ENCODE data around the gene PRODH2. TPM values are rescaled to one million over a fixed set of nuclear protein-coding genes. Genes with fewer than 3 reads are reported as not detected.
A peak's percentile ranks its signal among the peaks of the same experiment; 100 is the strongest.

Gene PRODH2
- total and polyA plus RNA-seq, 2 of the 13 experiments (the other 11 are each of a cell fraction or from before 2014, with no cell fraction given), result 86.7 to 118 TPM

DNA sequence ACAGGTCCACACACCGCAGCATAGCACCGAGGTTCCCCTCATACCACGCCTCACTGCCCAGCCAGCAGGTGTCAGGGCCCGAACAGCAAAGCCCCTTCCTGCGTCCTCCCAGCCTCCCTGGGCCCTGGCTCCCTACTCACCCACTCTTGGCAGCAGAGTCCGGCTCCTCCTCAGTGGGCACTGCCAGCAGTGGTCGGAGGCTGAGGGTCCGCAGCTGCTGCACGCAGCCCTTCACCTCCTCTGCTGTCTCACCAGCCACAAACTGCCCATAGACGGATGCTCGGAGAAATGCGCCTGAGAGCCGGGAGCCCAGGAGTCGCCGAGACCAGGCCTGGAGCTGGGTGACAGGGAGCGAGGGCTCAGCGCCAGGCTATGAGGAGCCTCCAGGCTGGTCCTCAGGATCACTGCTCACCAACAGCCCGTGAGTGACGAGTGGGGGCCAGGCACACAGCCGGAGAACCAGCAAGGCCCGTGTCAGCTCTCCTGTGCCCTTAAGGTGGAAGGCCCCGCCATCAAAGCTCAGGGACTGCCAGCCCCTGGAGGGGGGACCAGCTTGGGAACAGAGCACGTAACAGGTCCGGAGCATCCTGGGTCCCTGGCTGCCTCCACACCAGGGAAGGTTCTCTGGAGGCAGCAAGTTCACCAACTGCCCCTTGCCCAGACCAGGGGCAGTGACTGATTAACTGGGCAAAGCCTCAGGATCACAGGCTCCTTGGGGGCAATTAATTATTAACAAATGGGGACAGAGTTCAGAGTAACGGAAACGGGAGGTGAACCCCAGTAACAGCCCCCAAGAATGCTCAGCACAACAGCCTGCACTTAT, at the start of gene PRODH2 (continued):
- TF ChIP-seq MED8 (CRISPR knock-in tag; IDR thresholded peaks at IDR 0.05; ENCODE audit: insufficient replicate concordance) (no peak), HNF1A (IDR thresholded peaks at IDR 0.05; ENCODE audit: low read depth) (peak; percentile 98), HNF1A (CRISPR knock-in tag; IDR thresholded peaks at IDR 0.05; ENCODE audit: borderline replicate concordance) (peak; percentile 98), ZNF781 (CRISPR knock-in tag; IDR thresholded peaks at IDR 0.05; ENCODE audit: borderline replicate concordance, not compliant biosample characterization) (no peak), ZNF788 (CRISPR knock-in tag; IDR thresholded peaks at IDR 0.05; ENCODE audit: borderline replicate concordance) (peak; percentile 11; the same call in 1 of the 2 replicates), MTF2 (CRISPR knock-in tag; IDR thresholded peaks at IDR 0.05; ENCODE audit: borderline replicate concordance) (no peak), HMGA1 (CRISPR knock-in tag; conservative IDR thresholded peaks at IDR 0.05) (no peak), POLR2A (IDR thresholded peaks at IDR 0.05; ENCODE audit: insufficient read depth in 1 of 2, low read depth in 2 of 2, low read length in 2 of 2) (peak; percentile 94 to 99), SOX5 (CRISPR knock-in tag; IDR thresholded peaks at IDR 0.05; ENCODE audit: borderline replicate concordance) (peak; percentile 58; the same call in 1 of the 2 replicates), KAT8 (CRISPR knock-in tag; IDR thresholded peaks at IDR 0.05) (no peak), NR2F1 (CRISPR knock-in tag; IDR thresholded peaks at IDR 0.05) (no peak), NFYC (CRISPR knock-in tag; IDR thresholded peaks at IDR 0.05) (no peak), EZH2 (conservative IDR thresholded peaks at IDR 0.05; ENCODE audit: low read depth, low read length) (no peak), KLF6 (CRISPR knock-in tag; IDR thresholded peaks at IDR 0.05) (no peak; the same call in 1 of the 2 replicates), ZNF687 (CRISPR knock-in tag; IDR thresholded peaks at IDR 0.05) (peak; percentile 81; the same call in 1 of the 2 replicates), ZNF552 (CRISPR knock-in tag; IDR thresholded peaks at IDR 0.05; ENCODE audit: borderline replicate concordance) (no peak), MED13 (CRISPR knock-in tag; IDR thresholded peaks at IDR 0.05) (no peak), ZBTB7A (CRISPR knock-in tag; IDR thresholded peaks at IDR 0.05) (no peak)
- TF ChIP-seq, protein P1, sequence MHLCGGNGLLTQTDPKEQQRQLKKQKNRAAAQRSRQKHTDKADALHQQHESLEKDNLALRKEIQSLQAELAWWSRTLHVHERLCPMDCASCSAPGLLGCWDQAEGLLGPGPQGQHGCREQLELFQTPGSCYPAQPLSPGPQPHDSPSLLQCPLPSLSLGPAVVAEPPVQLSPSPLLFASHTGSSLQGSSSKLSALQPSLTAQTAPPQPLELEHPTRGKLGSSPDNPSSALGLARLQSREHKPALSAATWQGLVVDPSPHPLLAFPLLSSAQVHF (CRISPR knock-in tag; IDR thresholded peaks at IDR 0.05), result no peak
- TF ChIP-seq, protein P2, sequence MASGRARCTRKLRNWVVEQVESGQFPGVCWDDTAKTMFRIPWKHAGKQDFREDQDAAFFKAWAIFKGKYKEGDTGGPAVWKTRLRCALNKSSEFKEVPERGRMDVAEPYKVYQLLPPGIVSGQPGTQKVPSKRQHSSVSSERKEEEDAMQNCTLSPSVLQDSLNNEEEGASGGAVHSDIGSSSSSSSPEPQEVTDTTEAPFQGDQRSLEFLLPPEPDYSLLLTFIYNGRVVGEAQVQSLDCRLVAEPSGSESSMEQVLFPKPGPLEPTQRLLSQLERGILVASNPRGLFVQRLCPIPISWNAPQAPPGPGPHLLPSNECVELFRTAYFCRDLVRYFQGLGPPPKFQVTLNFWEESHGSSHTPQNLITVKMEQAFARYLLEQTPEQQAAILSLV (CRISPR knock-in tag; IDR thresholded peaks at IDR 0.05; ENCODE audit: borderline replicate concordance), result peak; percentile 93
